ENCODE data around the gene PIM1.

PIM1 gene

GRCh38 chr6:37146735-37147157 lies 23.2 kb upstream of the PIM1 start:
- no peak overlapping the region for H2AFZ ChIP-seq (ENCODE audit: low read length)
- no peaks in the 10 kb centered on the region for H3K27me3 ChIP-seq (replicated peaks; ENCODE audit: insufficient read depth, low read length)
- H3K27ac ChIP-seq (ENCODE audit: low read length) = no peak overlapping the region
- no peaks in the 10 kb centered on the region for H3K79me2 ChIP-seq (ENCODE audit: low read length)
- H3K9me3 ChIP-seq (replicated peaks; ENCODE audit: insufficient read depth, low read length) = no peaks in the 10 kb centered on the region
- TF ChIP-seq, protein P1, sequence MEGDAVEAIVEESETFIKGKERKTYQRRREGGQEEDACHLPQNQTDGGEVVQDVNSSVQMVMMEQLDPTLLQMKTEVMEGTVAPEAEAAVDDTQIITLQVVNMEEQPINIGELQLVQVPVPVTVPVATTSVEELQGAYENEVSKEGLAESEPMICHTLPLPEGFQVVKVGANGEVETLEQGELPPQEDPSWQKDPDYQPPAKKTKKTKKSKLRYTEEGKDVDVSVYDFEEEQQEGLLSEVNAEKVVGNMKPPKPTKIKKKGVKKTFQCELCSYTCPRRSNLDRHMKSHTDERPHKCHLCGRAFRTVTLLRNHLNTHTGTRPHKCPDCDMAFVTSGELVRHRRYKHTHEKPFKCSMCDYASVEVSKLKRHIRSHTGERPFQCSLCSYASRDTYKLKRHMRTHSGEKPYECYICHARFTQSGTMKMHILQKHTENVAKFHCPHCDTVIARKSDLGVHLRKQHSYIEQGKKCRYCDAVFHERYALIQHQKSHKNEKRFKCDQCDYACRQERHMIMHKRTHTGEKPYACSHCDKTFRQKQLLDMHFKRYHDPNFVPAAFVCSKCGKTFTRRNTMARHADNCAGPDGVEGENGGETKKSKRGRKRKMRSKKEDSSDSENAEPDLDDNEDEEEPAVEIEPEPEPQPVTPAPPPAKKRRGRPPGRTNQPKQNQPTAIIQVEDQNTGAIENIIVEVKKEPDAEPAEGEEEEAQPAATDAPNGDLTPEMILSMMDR (IDR thresholded peaks at IDR 0.05; ENCODE audit: low read length) = no peak
- TF ChIP-seq EZH2phosphoT487 (IDR thresholded peaks at IDR 0.05; ENCODE audit: low read length) (no peak), EZH2 (optimal IDR thresholded peaks at IDR 0.05; ENCODE audit: low read depth, low read length) (no peak)
- no peak overlapping the region for H3K4me3 ChIP-seq (ENCODE audit: low read length)
- peaks cover 8% of the 10 kb centered on the region; the same call in 1 of the 2 replicates for H3K4me1 ChIP-seq (ENCODE audit: low read length)
- H3K9ac ChIP-seq (ENCODE audit: low read length) = no peak overlapping the region
- H3K9me2 ChIP-seq (replicated peaks; ENCODE audit: insufficient read depth, low read length) = no peaks in the 10 kb centered on the region
- H3K4me2 ChIP-seq (ENCODE audit: low read depth, low read length) = no peak overlapping the region
- H3K36me3 ChIP-seq (replicated peaks; ENCODE audit: insufficient read depth, low read length) = no peaks in the 10 kb centered on the region
- H3F3A ChIP-seq (ENCODE audit: insufficient read depth, low read length) = peaks cover 8% of the 10 kb centered on the region; the same call in 1 of the 2 replicates
- no peaks in the 10 kb centered on the region for H4K20me1 ChIP-seq (ENCODE audit: insufficient read depth, low read length)
- no peak for DNase-seq

DNA sequence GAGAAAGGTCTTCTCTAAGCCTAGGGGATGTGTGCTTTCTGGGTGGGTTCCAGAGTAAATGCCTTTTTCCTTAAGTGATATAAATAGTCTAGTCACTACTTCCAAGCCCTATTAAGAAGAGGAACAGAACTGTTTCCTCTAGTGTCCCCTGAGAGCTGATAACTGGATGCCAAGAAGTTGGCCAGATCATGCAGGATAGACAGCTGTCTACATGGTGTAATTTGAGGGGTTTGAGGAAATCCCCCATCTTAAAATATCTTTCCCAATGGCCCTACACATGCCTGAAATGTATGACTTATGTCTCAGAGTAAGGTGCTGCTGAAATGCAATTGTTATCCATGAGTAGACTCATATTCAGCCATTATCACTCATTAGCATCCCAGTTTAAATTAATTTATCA lies 20.2 kb upstream of the PIM1 start:
- no peak overlapping the region for H3K27ac ChIP-seq (ENCODE audit: low read length)
- H3K4me3 ChIP-seq (ENCODE audit: low read length) = no peak overlapping the region
- no peaks in the 10 kb centered on the region for H3K79me2 ChIP-seq (ENCODE audit: low read length)
- H3K9me2 ChIP-seq (replicated peaks; ENCODE audit: insufficient read depth, low read length) = no peaks in the 10 kb centered on the region
- no peaks in the 10 kb centered on the region for H3K27me3 ChIP-seq (replicated peaks; ENCODE audit: insufficient read depth, low read length)
- H2AFZ ChIP-seq (ENCODE audit: low read length) = no peak overlapping the region
- no peak overlapping the region for H3K9ac ChIP-seq (ENCODE audit: low read length)
- DNase-seq = no peak
- TF ChIP-seq, protein P1 (IDR thresholded peaks at IDR 0.05; ENCODE audit: low read length) = no peak
- TF ChIP-seq EZH2 (optimal IDR thresholded peaks at IDR 0.05; ENCODE audit: low read depth, low read length) (no peak), EZH2phosphoT487 (IDR thresholded peaks at IDR 0.05; ENCODE audit: low read length) (no peak)
- no peaks in the 10 kb centered on the region for H3K36me3 ChIP-seq (replicated peaks; ENCODE audit: insufficient read depth, low read length)
- H3K4me2 ChIP-seq (ENCODE audit: low read depth, low read length) = no peak overlapping the region
- H3F3A ChIP-seq (ENCODE audit: insufficient read depth, low read length) = peaks cover 6% of the 10 kb centered on the region; the same call in 1 of the 2 replicates
- no peaks in the 10 kb centered on the region for H3K9me3 ChIP-seq (replicated peaks; ENCODE audit: insufficient read depth, low read length)
- no peaks in the 10 kb centered on the region for H4K20me1 ChIP-seq (ENCODE audit: insufficient read depth, low read length)
- H3K4me1 ChIP-seq (ENCODE audit: low read length) = peaks cover under 1% of the 10 kb centered on the region

- Histone ChIP-seq H3K27ac (ENCODE audit: low read length) (no peak overlapping the region), H3F3A (ENCODE audit: insufficient read depth, low read length) (peaks cover 12% of the 10 kb centered on the region), H3K79me2 (ENCODE audit: low read length) (no peaks in the 10 kb centered on the region), H3K36me3 (replicated peaks; ENCODE audit: insufficient read depth, low read length) (no peaks in the 10 kb centered on the region), H3K9me3 (replicated peaks; ENCODE audit: insufficient read depth, low read length) (no peaks in the 10 kb centered on the region), H3K9ac (ENCODE audit: low read length) (no peak overlapping the region), H3K4me1 (ENCODE audit: low read length) (peaks cover 4% of the 10 kb centered on the region), H3K9me2 (replicated peaks; ENCODE audit: insufficient read depth, low read length) (no peaks in the 10 kb centered on the region), H2AFZ (ENCODE audit: low read length) (no peak overlapping the region), H3K4me2 (ENCODE audit: low read depth, low read length) (no peak overlapping the region), H3K4me3 (ENCODE audit: low read length) (no peak overlapping the region), H4K20me1 (ENCODE audit: insufficient read depth, low read length) (no peaks in the 10 kb centered on the region), H3K27me3 (replicated peaks; ENCODE audit: insufficient read depth, low read length) (no peaks in the 10 kb centered on the region)
- TF ChIP-seq EZH2 (optimal IDR thresholded peaks at IDR 0.05; ENCODE audit: low read depth, low read length) (no peak), EZH2phosphoT487 (IDR thresholded peaks at IDR 0.05; ENCODE audit: low read length) (no peak)
- TF ChIP-seq, protein P1 (IDR thresholded peaks at IDR 0.05; ENCODE audit: low read length) = no peak
- no peak for DNase-seq
Measured at GRCh38 chr6:37150314-37150713, 19.6 kb upstream of the PIM1 start.

Data from MM.1S (cell line).